ENCODE measurements around the gene ZNF773. TPM values are rescaled to one million over a fixed set of nuclear protein-coding genes. Genes with fewer than 3 reads are reported as not detected.
"Not testable (repeated sequence)": the region's sequence is repeated elsewhere in the genome, so short reads cannot be mapped to it uniquely, and the experiment has no call there.

ZNF773 gene
- total RNA-seq, 3 donors from 2014 or later (not counting 1 experiment from before 2014, with no cell fraction given), result 4.3 to 10.2 (median 10.2) TPM

DNA sequence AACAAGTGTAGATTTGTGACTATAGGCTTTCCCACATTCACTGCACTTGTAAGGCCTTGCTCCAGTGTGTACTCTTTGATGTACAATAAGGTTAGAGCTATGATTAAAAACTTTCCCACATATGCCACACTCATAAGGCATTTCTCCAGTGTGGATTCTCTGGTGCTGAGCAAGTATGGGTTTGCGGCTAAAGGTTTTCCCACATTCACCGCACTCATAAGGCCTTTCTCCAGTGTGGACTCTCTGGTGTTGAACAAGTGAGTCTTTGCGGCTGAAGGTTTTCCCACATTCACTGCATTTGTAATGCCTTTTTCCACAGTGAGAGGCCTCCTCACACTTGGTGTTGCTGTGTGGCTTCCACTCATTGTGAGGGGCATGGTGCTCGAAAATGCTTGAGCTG, 26.1 kb upstream of the ZNF773 start:
- Mint-ChIP-seq H3K36me3 (peaks cover 94% of the 10 kb centered on the region), H3K9me3 (peaks cover 20 to 36% of the 10 kb centered on the region in 2 donors), H3K4me3 (no peak overlapping the region), H3K27me3 (ENCODE audit: low read depth in 2 of 2) (no peaks in the 10 kb centered on the region), H3K4me1 (peaks cover 18 to 24% of the 10 kb centered on the region in 2 donors), H3K27ac (no peak overlapping the region)
- peaks cover 7% of the 10 kb centered on the region for H3K36me3 ChIP-seq (ENCODE audit: control insufficient read depth, insufficient read depth, low read length)
- no peaks in the 10 kb centered on the region for H3K27me3 ChIP-seq (ENCODE audit: control insufficient read depth, insufficient read depth, low read length)
- 99% methylated on average over 4 of the region's 4 CpGs for WGBS (ENCODE audit: insufficient coverage)
- peaks cover 52% of the 10 kb centered on the region for H3K9me3 ChIP-seq (ENCODE audit: control insufficient read depth, insufficient read depth, low read length)
- TF ChIP-seq, protein P1, sequence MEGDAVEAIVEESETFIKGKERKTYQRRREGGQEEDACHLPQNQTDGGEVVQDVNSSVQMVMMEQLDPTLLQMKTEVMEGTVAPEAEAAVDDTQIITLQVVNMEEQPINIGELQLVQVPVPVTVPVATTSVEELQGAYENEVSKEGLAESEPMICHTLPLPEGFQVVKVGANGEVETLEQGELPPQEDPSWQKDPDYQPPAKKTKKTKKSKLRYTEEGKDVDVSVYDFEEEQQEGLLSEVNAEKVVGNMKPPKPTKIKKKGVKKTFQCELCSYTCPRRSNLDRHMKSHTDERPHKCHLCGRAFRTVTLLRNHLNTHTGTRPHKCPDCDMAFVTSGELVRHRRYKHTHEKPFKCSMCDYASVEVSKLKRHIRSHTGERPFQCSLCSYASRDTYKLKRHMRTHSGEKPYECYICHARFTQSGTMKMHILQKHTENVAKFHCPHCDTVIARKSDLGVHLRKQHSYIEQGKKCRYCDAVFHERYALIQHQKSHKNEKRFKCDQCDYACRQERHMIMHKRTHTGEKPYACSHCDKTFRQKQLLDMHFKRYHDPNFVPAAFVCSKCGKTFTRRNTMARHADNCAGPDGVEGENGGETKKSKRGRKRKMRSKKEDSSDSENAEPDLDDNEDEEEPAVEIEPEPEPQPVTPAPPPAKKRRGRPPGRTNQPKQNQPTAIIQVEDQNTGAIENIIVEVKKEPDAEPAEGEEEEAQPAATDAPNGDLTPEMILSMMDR (IDR thresholded peaks at IDR 0.05), result no peak
- H3K27ac ChIP-seq (ENCODE audit: low read length), result no peak overlapping the region
- peaks cover 15% of the 10 kb centered on the region for H3K4me1 ChIP-seq (ENCODE audit: control insufficient read depth, insufficient read depth, low read length)
- DNase-seq (no peak), ATAC-seq (no peak)
- intact Hi-C loops (cut with micrococcal nuclease), result loop anchor here (10.0 kb wide), 1 partner anchor 681 kb away; the partner anchor contains the start of gene ZNF329
- H3K4me3 ChIP-seq (ENCODE audit: low read length), result no peak overlapping the region

DNA sequence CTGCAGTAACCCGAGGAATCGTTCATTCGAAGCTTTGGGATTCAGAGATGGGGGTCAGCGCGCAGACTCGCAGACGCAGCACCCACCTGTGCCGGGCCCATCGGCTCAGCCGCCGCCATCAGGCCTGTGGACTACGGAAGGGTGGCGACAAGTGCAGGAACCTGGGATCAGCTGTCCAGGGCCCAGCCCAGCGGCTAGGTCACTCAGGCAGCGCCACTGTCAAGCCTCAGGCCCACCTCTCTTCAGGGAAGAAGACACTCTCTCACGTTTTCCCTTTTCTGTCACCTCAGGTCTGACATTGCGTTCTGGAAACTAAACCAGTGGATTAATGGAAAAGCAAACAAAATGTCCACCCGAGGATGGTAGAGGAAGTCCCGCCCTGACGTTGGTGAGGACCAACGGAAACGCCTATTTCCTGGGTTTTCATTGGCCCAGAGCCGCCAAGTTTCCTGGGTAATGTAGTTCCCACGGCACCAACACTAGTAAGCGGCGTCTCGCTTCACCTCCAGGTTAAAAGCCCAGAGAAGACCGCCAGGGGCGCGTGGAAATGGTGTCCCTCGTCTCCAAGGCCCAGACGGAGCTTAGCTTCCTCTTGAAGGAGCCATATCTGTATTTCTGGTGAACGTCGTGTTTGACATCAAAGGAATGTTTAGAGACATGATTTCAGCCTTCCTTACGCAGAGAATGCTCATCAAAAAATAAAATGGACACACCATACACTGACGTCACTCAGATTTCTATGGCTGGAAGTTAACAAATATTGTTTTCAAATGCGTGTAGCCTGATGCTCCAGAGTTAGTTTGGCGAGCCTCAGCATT, 22.3 kb upstream of the ZNF773 start, which contains the start of gene ZNF772:
TSS of gene ZNF772 (minus strand) at position 376 of the 818 bp plus-strand sequence. CDS start at position 119, 257 bp downstream.
- peak; percentile 77 to 95 for DNase-seq

DNA sequence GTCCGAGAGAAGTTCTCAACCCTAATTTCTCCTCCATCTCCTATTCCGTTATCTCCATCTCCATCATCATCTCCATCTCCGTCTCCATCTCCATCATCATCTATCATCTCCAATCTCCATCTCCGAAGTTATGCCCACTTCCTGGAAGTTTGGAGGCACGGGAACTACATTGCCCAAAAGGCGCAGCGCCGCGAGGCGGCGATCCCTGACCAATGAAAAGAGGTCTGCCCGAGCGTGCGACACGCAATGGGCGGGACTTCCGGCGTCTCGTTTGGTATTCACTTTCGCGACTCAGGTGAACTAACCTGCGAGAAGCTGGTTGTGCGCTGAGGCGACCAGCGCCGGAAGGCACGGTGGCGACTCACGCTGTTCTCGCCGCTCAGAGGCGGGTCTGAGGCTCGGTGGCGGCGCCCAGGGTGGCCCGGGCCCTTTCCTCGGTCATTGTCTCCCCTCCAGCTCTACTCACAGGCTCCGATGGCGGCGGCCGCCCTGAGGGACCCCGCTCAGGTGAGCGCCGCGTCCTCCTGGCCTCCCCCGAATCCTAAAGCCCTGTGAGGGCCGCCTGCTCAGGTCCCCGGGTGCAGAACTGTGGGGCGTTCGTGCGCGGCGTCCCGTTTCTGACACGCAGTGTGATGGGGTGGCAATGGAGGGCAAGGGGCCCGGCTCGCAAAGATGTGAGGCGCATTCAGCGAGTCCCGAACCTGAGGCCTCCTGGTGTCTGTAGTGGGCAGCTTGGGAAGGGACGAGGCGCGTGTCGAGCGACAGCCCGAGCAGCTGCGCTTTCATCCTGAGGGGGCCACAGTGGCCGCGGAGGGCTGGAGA, 12.1 kb upstream of the ZNF773 start, which contains the start of gene ZNF419:
TSS of gene ZNF419 (plus strand) at position 274 of the 822 bp plus-strand sequence. CDS start at position 475, 201 bp downstream.
- Mint-ChIP-seq H3K27me3 (ENCODE audit: low read depth in 2 of 2) (peaks cover 10 to 11% of the 10 kb centered on the region in 2 donors), H3K4me1 (peaks cover 15 to 17% of the 10 kb centered on the region in 2 donors), H3K4me3 (peak within 1 kb of the TSS; percentile 92), H3K27ac (peak within 1 kb of the TSS; percentile 73 to 84), H3K9me3 (peaks cover 13 to 14% of the 10 kb centered on the region in 2 donors), H3K36me3 (peaks cover 42% of the 10 kb centered on the region)
- WGBS (ENCODE audit: insufficient coverage), result 2% methylated on average over 48 of the region's 69 CpGs
- intact Hi-C loops (cut with micrococcal nuclease), result loop anchor here (1.0 to 5.0 kb wide), 5 partner anchors 10 to 145 kb away; partner anchors contain the start of genes ZNF211, ZNF416, ZNF549 and ZNF772
- DNase-seq, result peak; percentile 87 to 96
- H3K9me3 ChIP-seq (ENCODE audit: control insufficient read depth, insufficient read depth, low read length), result peaks cover 11% of the 10 kb centered on the region
- peaks cover 15% of the 10 kb centered on the region for H3K36me3 ChIP-seq (ENCODE audit: control insufficient read depth, insufficient read depth, low read length)
- peak within 1 kb of the TSS; percentile 69 for H3K27ac ChIP-seq (ENCODE audit: low read length)
- H3K4me3 ChIP-seq (ENCODE audit: low read length), result peak within 1 kb of the TSS; percentile 79
- peaks cover 11% of the 10 kb centered on the region for H3K4me1 ChIP-seq (ENCODE audit: control insufficient read depth, insufficient read depth, low read length)
- H3K27me3 ChIP-seq (ENCODE audit: control insufficient read depth, insufficient read depth, low read length), result not testable (repeated sequence)
- ATAC-seq, result peak; percentile 91 to 97 (median 96)

More for the DNA sequence above, 22.3 kb upstream of the ZNF773 start, which contains the start of gene ZNF772:
- intact Hi-C loops (cut with micrococcal nuclease), result loop anchor here (1.0 to 10.0 kb wide), 4 partner anchors 10 to 677 kb away; partner anchors contain the start of genes ZNF329, ZNF416, ZNF419 and ZNF549
- Histone ChIP-seq H3K27ac (ENCODE audit: low read length) (peak within 1 kb of the TSS; percentile 75), H3K9me3 (ENCODE audit: control insufficient read depth, insufficient read depth, low read length) (peaks cover 47% of the 10 kb centered on the region), H3K36me3 (ENCODE audit: control insufficient read depth, insufficient read depth, low read length) (peaks cover 7% of the 10 kb centered on the region), H3K4me3 (ENCODE audit: low read length) (peak within 1 kb of the TSS; percentile 63), H3K27me3 (ENCODE audit: control insufficient read depth, insufficient read depth, low read length) (no peaks in the 10 kb centered on the region), H3K4me1 (ENCODE audit: control insufficient read depth, insufficient read depth, low read length) (peaks cover 15% of the 10 kb centered on the region)
- peaks cover 66% of the 10 kb centered on the region for H3K36me3 Mint-ChIP-seq
- peaks cover 18 to 24% of the 10 kb centered on the region in 2 donors for H3K4me1 Mint-ChIP-seq
- peak within 1 kb of the TSS; percentile 96 for H3K4me3 Mint-ChIP-seq
- H3K27ac Mint-ChIP-seq, result peak within 1 kb of the TSS; percentile 94 to 97
- peaks cover 13 to 27% of the 10 kb centered on the region in 2 donors for H3K9me3 Mint-ChIP-seq
- TF ChIP-seq, protein P1 (IDR thresholded peaks at IDR 0.05), result peak; percentile 50
- ATAC-seq, result peak; percentile 97 to 100 (median 100)
- H3K27me3 Mint-ChIP-seq (ENCODE audit: low read depth in 2 of 2), result peaks cover 8 to 14% of the 10 kb centered on the region in 2 donors
- WGBS (ENCODE audit: insufficient coverage), result 13% methylated on average over 38 of the region's 38 CpGs

DNA sequence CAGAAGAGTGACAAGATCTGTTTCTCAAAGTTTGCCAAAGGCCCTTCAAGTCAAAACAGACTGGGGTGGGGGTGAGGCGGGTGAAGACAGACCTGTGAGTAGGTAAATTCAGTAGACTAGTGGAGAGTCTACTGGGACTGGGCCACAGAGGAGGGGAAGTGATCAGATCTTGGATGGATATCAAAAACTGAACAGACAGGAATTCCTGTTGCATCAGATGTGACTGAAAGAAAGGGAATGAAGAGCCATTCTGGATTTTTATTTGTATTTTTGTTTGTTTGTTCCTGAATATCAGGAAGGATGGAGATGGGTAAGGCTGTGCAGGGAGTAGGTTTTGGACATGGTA, 11.5 kb upstream of the ZNF773 start:
- Mint-ChIP-seq H3K27ac (peak overlapping the region; percentile 73 to 84), H3K4me3 (peak overlapping the region; percentile 92), H3K9me3 (peaks cover 13 to 14% of the 10 kb centered on the region in 2 donors), H3K36me3 (peaks cover 48% of the 10 kb centered on the region), H3K4me1 (peaks cover 15 to 17% of the 10 kb centered on the region in 2 donors), H3K27me3 (ENCODE audit: low read depth in 2 of 2) (peaks cover 10 to 11% of the 10 kb centered on the region in 2 donors)
- H3K27ac ChIP-seq (ENCODE audit: low read length); DNase-seq; H3K27me3 ChIP-seq (ENCODE audit: control insufficient read depth, insufficient read depth, low read length); H3K4me3 ChIP-seq (ENCODE audit: low read length); ATAC-seq: not testable (repeated sequence)
- H3K9me3 ChIP-seq (ENCODE audit: control insufficient read depth, insufficient read depth, low read length), result peaks cover 15% of the 10 kb centered on the region
- no CpG with 5 or more reads among the region's 1 CpG for WGBS (ENCODE audit: insufficient coverage)
- peaks cover 19% of the 10 kb centered on the region for H3K36me3 ChIP-seq (ENCODE audit: control insufficient read depth, insufficient read depth, low read length)
- H3K4me1 ChIP-seq (ENCODE audit: control insufficient read depth, insufficient read depth, low read length), result peaks cover 11% of the 10 kb centered on the region
- intact Hi-C loops (cut with micrococcal nuclease), result loop anchor here (5.0 kb wide), 1 partner anchor 144 kb away; the partner anchor contains the start of gene ZNF211

Data from natural killer cell (primary cell).